ENCODE results near the gene RANBP17.

DNA sequence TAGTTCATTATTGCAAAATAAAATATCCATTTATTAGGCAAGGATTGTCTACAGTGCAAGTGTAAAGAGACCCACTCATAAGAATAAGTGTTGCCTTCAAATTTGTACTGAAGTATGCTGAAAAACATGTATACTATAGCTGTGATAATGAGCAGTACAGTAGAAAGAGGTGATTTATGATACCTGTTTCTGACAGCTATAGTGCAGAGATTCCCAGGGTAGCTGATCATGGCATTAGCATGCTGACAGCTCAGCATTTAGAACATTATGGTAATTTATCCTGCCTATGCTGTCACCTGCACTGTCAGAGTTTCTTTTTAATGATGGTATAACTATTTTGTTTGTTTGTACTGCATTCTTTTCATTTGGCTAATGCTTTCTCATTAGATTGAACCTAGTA, 269.7 kb downstream of the RANBP17 start:
- TF ChIP-seq, protein P1, sequence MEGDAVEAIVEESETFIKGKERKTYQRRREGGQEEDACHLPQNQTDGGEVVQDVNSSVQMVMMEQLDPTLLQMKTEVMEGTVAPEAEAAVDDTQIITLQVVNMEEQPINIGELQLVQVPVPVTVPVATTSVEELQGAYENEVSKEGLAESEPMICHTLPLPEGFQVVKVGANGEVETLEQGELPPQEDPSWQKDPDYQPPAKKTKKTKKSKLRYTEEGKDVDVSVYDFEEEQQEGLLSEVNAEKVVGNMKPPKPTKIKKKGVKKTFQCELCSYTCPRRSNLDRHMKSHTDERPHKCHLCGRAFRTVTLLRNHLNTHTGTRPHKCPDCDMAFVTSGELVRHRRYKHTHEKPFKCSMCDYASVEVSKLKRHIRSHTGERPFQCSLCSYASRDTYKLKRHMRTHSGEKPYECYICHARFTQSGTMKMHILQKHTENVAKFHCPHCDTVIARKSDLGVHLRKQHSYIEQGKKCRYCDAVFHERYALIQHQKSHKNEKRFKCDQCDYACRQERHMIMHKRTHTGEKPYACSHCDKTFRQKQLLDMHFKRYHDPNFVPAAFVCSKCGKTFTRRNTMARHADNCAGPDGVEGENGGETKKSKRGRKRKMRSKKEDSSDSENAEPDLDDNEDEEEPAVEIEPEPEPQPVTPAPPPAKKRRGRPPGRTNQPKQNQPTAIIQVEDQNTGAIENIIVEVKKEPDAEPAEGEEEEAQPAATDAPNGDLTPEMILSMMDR (conservative IDR thresholded peaks at IDR 0.05), result no peak
- TF ChIP-seq EZH2 (IDR thresholded peaks at IDR 0.05; ENCODE audit: low read depth), result no peak

Data from PC-9 (cell line).